ENCODE measurements around the gene SRI. TPM values are rescaled to one million over a fixed set of nuclear protein-coding genes. Genes with fewer than 3 reads are reported as not detected.
"Not testable (repeated sequence)": the region's sequence is repeated elsewhere in the genome, so short reads cannot be mapped to it uniquely, and the experiment has no call there.

The SRI gene
- total and polyA plus RNA-seq, 4 donors: 20.4 to 70.0 (median 39.6) TPM

DNA sequence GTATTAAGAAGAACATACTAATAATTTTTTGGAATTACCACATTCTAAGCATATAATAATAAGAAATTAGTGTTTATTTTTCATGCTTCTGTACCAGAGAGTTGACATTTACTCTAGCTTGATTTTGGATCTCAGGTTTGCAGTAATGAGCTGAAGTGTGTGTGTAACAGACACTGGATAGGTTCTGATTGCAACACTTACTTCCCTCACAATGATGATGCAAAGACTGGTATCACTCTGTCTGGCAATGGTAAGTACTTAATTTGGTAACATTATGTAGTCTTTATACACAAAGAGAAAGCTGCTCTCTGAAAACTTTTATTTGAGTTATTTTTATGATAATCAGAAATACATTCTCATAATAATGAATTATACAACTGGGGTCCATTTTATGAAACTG, 54.1 kb downstream of the SRI start:
- Histone ChIP-seq H3K4me1 (ENCODE audit: control insufficient read depth in 4 of 4, insufficient read depth in 4 of 4, low read length in 3 of 4) (no peaks in the 10 kb centered on the region), H3K27ac (ENCODE audit: low read depth in 1 of 2, low read length in 2 of 2) (no peak overlapping the region), H3K9ac (ENCODE audit: low read depth in 1 of 2, low read length in 2 of 2) (no peak overlapping the region), H3K9me3 (ENCODE audit: control insufficient read depth in 4 of 4, low read length in 3 of 4) (no peaks in the 10 kb centered on the region), H3K27me3 (ENCODE audit: control insufficient read depth in 4 of 4, insufficient read depth in 4 of 4, low read length in 3 of 4) (no peaks in the 10 kb centered on the region), H3K4me3 (ENCODE audit: low read depth in 1 of 3, low read length in 3 of 3) (no peak overlapping the region), H3K36me3 (ENCODE audit: control insufficient read depth in 4 of 4, insufficient read depth in 3 of 4, low read depth in 1 of 4, low read length in 3 of 4) (no peaks in the 10 kb centered on the region)
- TF ChIP-seq NR2F2 (IDR thresholded peaks at IDR 0.05): no peak
- no peak for TF ChIP-seq FOXA1 (IDR thresholded peaks at IDR 0.05)
- TF ChIP-seq, protein P1, sequence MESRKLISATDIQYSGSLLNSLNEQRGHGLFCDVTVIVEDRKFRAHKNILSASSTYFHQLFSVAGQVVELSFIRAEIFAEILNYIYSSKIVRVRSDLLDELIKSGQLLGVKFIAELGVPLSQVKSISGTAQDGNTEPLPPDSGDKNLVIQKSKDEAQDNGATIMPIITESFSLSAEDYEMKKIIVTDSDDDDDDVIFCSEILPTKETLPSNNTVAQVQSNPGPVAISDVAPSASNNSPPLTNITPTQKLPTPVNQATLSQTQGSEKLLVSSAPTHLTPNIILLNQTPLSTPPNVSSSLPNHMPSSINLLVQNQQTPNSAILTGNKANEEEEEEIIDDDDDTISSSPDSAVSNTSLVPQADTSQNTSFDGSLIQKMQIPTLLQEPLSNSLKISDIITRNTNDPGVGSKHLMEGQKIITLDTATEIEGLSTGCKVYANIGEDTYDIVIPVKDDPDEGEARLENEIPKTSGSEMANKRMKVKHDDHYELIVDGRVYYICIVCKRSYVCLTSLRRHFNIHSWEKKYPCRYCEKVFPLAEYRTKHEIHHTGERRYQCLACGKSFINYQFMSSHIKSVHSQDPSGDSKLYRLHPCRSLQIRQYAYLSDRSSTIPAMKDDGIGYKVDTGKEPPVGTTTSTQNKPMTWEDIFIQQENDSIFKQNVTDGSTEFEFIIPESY (IDR thresholded peaks at IDR 0.05): no peak
- no peak for TF ChIP-seq RAD21 (IDR thresholded peaks at IDR 0.05)
- DNase-seq (ENCODE audit: low spot score): no peak

GRCh38 chr7:88159741-88160140, 60.1 kb downstream of the SRI start:
- DNase-seq (ENCODE audit: low spot score); H3K4me1 ChIP-seq (ENCODE audit: control insufficient read depth in 4 of 4, insufficient read depth in 4 of 4, low read length in 3 of 4); H3K9ac ChIP-seq (ENCODE audit: low read depth in 1 of 2, low read length in 2 of 2); H3K27ac ChIP-seq (ENCODE audit: low read depth in 1 of 2, low read length in 2 of 2); H3K27me3 ChIP-seq (ENCODE audit: control insufficient read depth in 4 of 4, insufficient read depth in 4 of 4, low read length in 3 of 4); H3K9me3 ChIP-seq (ENCODE audit: control insufficient read depth in 4 of 4, low read length in 3 of 4); H3K4me3 ChIP-seq (ENCODE audit: low read depth in 1 of 3, low read length in 3 of 3); H3K36me3 ChIP-seq (ENCODE audit: control insufficient read depth in 4 of 4, insufficient read depth in 3 of 4, low read depth in 1 of 4, low read length in 3 of 4): not testable (repeated sequence)
- WGBS: 69% methylated on average over 2 of the region's 2 CpGs

- Histone ChIP-seq H3K9ac (ENCODE audit: low read depth in 1 of 2, low read length in 2 of 2) (no peak overlapping the region), H3K36me3 (ENCODE audit: control insufficient read depth in 4 of 4, insufficient read depth in 3 of 4, low read depth in 1 of 4, low read length in 3 of 4) (no peaks in the 10 kb centered on the region), H3K27me3 (ENCODE audit: control insufficient read depth in 4 of 4, insufficient read depth in 4 of 4, low read length in 3 of 4) (no peaks in the 10 kb centered on the region), H3K27ac (ENCODE audit: low read depth in 1 of 2, low read length in 2 of 2) (no peak overlapping the region), H3K4me1 (ENCODE audit: control insufficient read depth in 4 of 4, insufficient read depth in 4 of 4, low read length in 3 of 4) (no peaks in the 10 kb centered on the region), H3K9me3 (ENCODE audit: control insufficient read depth in 4 of 4, low read length in 3 of 4) (peaks cover 0 to 5% (median 0%) of the 10 kb centered on the region in 4 donors), H3K4me3 (ENCODE audit: low read depth in 1 of 3, low read length in 3 of 3) (no peak overlapping the region)
- DNase-seq (ENCODE audit: low spot score): no peak
- TF ChIP-seq HNF4G (IDR thresholded peaks at IDR 0.05): no peak
- no peak for TF ChIP-seq MAX (IDR thresholded peaks at IDR 0.05)
- TF ChIP-seq CTCF (IDR thresholded peaks at IDR 0.05; ENCODE audit: low read depth, low read length, missing input control): no peak
- WGBS: 63% methylated on average over 1 of the region's 1 CpG
These were observed 63.5 kb downstream of the SRI start for GRCh38 chr7:88156356-88156755.

DNA sequence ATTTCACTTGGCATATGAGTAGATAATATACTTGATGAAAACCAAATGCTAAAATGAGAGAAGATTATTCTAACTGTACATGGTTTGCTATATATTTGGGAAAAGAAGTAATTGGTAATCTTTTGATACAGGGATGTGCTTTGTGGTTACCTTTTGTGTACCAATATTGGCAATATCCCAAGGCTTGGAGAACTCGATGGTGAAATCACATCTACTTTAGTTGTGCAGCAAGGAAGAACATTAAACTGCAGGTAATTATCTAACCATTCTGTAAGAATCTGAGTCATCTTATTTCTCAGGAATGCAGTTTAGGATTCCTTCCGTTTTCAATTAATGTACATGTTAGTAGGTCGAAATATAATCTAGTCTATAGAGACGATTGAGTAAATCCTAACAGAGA, 64.1 kb downstream of the SRI start:
- no peak overlapping the region for H3K27ac ChIP-seq (ENCODE audit: low read depth in 1 of 2, low read length in 2 of 2)
- no peak for DNase-seq (ENCODE audit: low spot score)
- H3K36me3 ChIP-seq (ENCODE audit: control insufficient read depth in 4 of 4, insufficient read depth in 3 of 4, low read depth in 1 of 4, low read length in 3 of 4): no peaks in the 10 kb centered on the region
- peaks cover 0 to 5% (median 0%) of the 10 kb centered on the region in 4 donors for H3K9me3 ChIP-seq (ENCODE audit: control insufficient read depth in 4 of 4, low read length in 3 of 4)
- H3K4me1 ChIP-seq (ENCODE audit: control insufficient read depth in 4 of 4, insufficient read depth in 4 of 4, low read length in 3 of 4): no peaks in the 10 kb centered on the region
- no peaks in the 10 kb centered on the region for H3K27me3 ChIP-seq (ENCODE audit: control insufficient read depth in 4 of 4, insufficient read depth in 4 of 4, low read length in 3 of 4)
- no peak overlapping the region for H3K9ac ChIP-seq (ENCODE audit: low read depth in 1 of 2, low read length in 2 of 2)
- 83% methylated on average over 4 of the region's 4 CpGs for WGBS
- H3K4me3 ChIP-seq (ENCODE audit: low read depth in 1 of 3, low read length in 3 of 3): no peak overlapping the region
- no peak for TF ChIP-seq TAF1 (conservative IDR thresholded peaks at IDR 0.05)
- TF ChIP-seq, protein P1 (IDR thresholded peaks at IDR 0.05): no peak
- no peak for TF ChIP-seq GABPA (IDR thresholded peaks at IDR 0.05 in 1 of 2, conservative IDR thresholded peaks at IDR 0.05 in 1 of 2)
- no peak for TF ChIP-seq MAX (IDR thresholded peaks at IDR 0.05)
- TF ChIP-seq CTCF (IDR thresholded peaks at IDR 0.05; ENCODE audit: low read depth, low read length, missing input control): no peak
- TF ChIP-seq HNF4G (IDR thresholded peaks at IDR 0.05): no peak
- no peak for TF ChIP-seq NR2F2 (IDR thresholded peaks at IDR 0.05)
